IMR-90 (cell line): ENCODE results near the gene XDH.

ENCODE experiments used
- FOS ChIP-seq: fragments of 150-350 bp; IDR thresholded peaks from 2 replicates; pipeline ENCODE4 v1.6.1; 2016; ENCODE audit warnings: low read depth, low read length
- MAFK ChIP-seq: IDR thresholded peaks from 2 replicates; pipeline ENCODE4 v1.6.1; 2012; ENCODE audit warnings: low read depth, low read length, improper control_type of control experiment
- MAZ ChIP-seq: IDR thresholded peaks from 2 replicates; pipeline ENCODE4 v1.6.1; 2012; ENCODE audit warnings: low read depth, mild to moderate bottlenecking, low read length, improper control_type of control experiment, moderate library complexity, borderline replicate concordance
- RAD21 ChIP-seq: IDR thresholded peaks from 2 replicates; pipeline ENCODE4 v1.6.1; 2012; ENCODE audit warnings: low read length, improper control_type of control experiment
- SMC3 ChIP-seq: fragments of 150-350 bp; IDR thresholded peaks from 2 replicates; pipeline ENCODE4 v1.6.1; 2016; ENCODE audit warnings: low read depth, mild to moderate bottlenecking, antibody characterized with exemption, low read length, moderate library complexity
- USF2 ChIP-seq: fragments of 150-350 bp; IDR thresholded peaks from 2 replicates; pipeline ENCODE4 v1.6.1; 2017; ENCODE audit warnings: mild to moderate bottlenecking, antibody characterized with exemption, low read length, low read depth
- TF ChIP-seq, protein P1 (sequence below): conservative IDR thresholded peaks from 2 replicates; pipeline ENCODE4 v1.5.1; 2012; ENCODE audit warnings: mild to moderate bottlenecking, low read depth, low read length, improper control_type of control experiment

- TF ChIP-seq, protein P1, sequence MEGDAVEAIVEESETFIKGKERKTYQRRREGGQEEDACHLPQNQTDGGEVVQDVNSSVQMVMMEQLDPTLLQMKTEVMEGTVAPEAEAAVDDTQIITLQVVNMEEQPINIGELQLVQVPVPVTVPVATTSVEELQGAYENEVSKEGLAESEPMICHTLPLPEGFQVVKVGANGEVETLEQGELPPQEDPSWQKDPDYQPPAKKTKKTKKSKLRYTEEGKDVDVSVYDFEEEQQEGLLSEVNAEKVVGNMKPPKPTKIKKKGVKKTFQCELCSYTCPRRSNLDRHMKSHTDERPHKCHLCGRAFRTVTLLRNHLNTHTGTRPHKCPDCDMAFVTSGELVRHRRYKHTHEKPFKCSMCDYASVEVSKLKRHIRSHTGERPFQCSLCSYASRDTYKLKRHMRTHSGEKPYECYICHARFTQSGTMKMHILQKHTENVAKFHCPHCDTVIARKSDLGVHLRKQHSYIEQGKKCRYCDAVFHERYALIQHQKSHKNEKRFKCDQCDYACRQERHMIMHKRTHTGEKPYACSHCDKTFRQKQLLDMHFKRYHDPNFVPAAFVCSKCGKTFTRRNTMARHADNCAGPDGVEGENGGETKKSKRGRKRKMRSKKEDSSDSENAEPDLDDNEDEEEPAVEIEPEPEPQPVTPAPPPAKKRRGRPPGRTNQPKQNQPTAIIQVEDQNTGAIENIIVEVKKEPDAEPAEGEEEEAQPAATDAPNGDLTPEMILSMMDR = no peak
- TF ChIP-seq RAD21 = no peak
- no peak for TF ChIP-seq USF2
- peak; percentile 41; the same call in 1 of the 2 replicates for TF ChIP-seq FOS
- peak; percentile 43; the same call in 1 of the 2 replicates for TF ChIP-seq MAZ
- TF ChIP-seq SMC3 = no peak
- no peak for TF ChIP-seq MAFK
Observed at GRCh38 chr2:31318361-31319336, 95.9 kb downstream of the XDH start.
